Fibroblast of villous mesenchyme (primary cell): ENCODE results near the gene TRIM60. TPM values are rescaled to one million over a fixed set of nuclear protein-coding genes. Genes with fewer than 3 reads are reported as not detected.
A peak's percentile ranks its signal among the peaks of the same experiment; 100 is the strongest.
"Not testable (repeated sequence)": the region's sequence is repeated elsewhere in the genome, so short reads cannot be mapped to it uniquely, and the experiment has no call there.

Experiments used
- DNase-seq: peaks from one replicate; pipeline ENCODE4 v3.0.0-alpha.2; 2010; ENCODE audit warnings: low read depth
- H3K4me3 ChIP-seq: 2 replicates; pipeline ENCODE4 v1.5.1; 2011; ENCODE audit warnings: low read depth, mild to moderate bottlenecking, low read length
- total RNA-seq: library from RNA; depleted of rRNA; stranded (reverse); fragments of >200 nt; gene quantifications from 2 replicates; pipeline ENCODE4 v1.2.3, GENCODE V29; 2012
- TF ChIP-seq, protein P1 (sequence below): IDR thresholded peaks from 2 replicates; pipeline ENCODE4 v1.5.1; 2012; ENCODE audit warnings: low read depth, mild to moderate bottlenecking, low read length; ENCODE audit not compliant: insufficient read depth

TRIM60 gene
- total RNA-seq, 1 donor: under 0.01 TPM

DNA sequence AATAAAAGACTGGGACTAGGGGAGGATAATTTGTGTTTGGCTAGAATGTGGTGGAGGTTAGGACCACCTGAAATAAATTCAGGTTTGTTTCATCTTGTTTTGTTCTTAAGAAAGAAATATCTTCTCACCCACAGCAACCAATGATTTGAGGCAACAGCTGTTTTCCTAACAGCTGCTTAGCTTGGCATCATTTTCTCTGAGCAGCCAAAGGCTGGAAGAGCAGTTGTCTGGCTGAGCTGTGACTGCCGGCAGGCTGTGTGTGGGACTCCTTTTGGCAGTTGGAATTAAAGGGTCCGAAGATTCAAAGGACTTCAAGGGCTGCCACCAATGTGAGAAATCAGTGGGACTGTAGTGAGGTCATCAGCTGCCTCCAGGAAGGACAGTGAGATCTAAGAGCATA is 26.9 kb downstream of the TRIM60 start:
- H3K4me3 ChIP-seq: no peak overlapping the region
- DNase-seq: no peak
- TF ChIP-seq, protein P1, sequence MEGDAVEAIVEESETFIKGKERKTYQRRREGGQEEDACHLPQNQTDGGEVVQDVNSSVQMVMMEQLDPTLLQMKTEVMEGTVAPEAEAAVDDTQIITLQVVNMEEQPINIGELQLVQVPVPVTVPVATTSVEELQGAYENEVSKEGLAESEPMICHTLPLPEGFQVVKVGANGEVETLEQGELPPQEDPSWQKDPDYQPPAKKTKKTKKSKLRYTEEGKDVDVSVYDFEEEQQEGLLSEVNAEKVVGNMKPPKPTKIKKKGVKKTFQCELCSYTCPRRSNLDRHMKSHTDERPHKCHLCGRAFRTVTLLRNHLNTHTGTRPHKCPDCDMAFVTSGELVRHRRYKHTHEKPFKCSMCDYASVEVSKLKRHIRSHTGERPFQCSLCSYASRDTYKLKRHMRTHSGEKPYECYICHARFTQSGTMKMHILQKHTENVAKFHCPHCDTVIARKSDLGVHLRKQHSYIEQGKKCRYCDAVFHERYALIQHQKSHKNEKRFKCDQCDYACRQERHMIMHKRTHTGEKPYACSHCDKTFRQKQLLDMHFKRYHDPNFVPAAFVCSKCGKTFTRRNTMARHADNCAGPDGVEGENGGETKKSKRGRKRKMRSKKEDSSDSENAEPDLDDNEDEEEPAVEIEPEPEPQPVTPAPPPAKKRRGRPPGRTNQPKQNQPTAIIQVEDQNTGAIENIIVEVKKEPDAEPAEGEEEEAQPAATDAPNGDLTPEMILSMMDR: no peak

DNA sequence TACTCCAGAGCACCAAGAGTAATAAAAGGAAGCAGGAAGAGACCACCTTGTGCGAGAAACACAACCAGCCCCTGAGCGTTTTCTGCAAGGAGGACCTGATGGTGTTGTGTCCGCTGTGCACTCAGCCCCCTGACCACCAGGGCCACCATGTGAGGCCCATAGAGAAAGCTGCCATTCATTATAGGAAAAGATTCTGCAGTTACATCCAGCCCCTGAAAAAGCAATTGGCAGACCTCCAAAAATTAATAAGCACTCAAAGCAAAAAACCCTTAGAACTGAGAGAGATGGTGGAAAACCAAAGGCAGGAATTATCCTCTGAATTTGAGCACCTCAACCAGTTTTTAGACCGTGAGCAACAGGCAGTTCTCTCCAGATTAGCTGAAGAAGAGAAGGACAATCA is 27.6 kb downstream of the TRIM60 start:
- DNase-seq: no peak
- TF ChIP-seq, protein P1: no peak
- H3K4me3 ChIP-seq: no peak overlapping the region

DNA sequence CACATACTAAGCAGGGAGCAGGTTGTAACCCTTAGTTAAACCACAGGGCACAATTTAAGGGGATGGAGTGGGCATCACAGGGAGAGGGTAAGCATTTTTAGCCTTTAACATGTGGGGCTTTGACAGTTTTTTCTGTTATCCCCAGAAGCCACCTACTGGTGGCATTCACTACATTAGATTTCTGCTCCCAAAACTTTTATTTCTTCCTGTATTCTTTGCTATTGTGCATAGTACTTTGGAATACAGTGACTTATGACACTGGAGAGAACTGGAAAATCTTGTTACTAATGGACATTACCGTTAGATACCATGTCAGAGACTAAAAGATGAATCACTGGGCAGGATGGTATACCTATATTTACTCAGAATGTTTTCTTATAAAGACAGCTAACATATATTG is 29.1 kb downstream of the TRIM60 start:
- H3K4me3 ChIP-seq: no peak overlapping the region
- DNase-seq: no peak
- TF ChIP-seq, protein P1: peak; percentile 29

DNA sequence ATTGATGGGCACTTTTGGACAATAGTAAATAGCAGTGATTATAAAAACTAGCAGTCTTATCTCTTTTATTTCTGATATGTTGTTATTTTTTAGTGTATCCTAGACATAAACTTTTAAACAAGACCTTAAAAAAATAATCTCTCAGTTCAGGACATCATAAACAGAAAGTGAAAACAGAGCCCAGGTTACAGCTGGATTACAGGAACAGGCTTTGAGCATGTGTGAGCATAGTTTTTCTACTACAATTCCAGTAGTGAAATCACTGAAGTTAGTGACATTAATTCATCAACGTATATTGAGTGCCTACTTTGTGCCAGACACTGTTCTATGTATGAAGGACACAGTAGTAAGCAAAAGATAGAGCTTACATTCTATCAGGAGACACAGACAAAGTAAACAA is 38.8 kb downstream of the TRIM60 start:
- DNase-seq: peak; percentile 2
- H3K4me3 ChIP-seq: no peak overlapping the region
- TF ChIP-seq, protein P1: no peak

DNA sequence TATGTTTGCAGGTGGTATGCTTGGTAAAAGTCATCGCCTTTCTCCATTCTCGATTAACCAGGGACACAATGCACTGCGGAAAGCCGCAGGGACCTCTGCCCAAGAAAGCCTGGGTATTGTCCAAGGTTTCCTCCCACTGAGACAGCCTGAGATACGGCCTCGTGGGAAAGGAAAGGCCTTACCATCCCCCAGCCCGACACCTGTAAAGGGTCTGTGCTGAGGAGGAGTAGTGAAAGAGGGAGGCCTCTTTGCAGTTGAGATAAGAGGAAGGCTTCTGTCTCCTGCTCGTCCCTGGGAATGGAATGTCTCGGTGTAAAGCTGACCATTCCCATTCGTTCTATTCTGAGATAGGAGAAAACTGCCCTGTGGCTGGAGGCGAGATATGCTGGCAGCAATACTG is 41.5 kb downstream of the TRIM60 start:
- not testable (repeated sequence) for DNase-seq, H3K4me3 ChIP-seq

DNA sequence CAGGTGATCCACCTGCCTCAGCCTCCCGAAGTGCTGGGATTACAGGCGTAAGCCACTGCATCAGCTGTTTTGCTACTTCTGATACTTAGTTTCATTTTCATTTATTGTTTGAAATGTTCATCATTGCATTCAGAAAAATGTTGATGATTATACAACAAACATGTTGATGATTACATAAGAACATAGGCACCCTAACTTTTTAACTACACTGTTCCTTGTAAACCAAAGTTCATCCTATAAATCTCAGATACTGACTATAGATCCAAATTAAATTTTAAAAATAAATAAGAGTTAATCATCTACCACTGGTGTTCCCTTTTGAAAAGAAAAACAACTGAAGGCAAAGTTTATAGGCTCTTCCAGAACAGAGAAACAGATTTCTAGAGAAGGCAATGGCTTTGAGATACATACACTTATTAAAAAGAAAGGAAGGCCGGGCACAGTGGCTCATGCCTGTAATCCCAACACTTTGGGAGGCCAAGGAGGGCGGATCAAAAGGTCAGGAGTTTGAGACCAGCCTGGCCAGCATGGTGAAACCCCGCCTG is 45.3 kb downstream of the TRIM60 start:
- TF ChIP-seq, protein P1: no peak
- no peak for DNase-seq
- no peak overlapping the region for H3K4me3 ChIP-seq

DNA sequence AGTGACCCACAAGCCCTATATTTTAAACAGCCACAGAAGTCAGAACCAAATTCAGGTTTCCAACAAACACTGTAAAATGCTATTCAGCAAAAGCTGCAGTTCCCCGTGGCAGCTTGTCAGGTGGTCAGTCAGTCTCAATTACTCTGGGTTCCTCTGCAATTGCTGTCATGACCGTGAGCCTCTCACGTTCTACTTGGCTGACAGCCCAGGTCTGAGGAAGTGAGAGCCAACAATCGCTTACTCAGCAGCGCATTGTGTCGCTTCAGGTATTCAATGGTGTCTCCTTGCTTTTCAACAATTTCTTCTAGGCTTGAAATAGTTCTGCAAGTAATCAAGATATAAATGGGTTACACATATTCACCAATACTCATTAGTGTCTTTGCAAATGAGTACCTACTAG is 47.7 kb downstream of the TRIM60 start:
- H3K4me3 ChIP-seq: no peak overlapping the region
- DNase-seq: no peak
- TF ChIP-seq, protein P1: no peak

DNA sequence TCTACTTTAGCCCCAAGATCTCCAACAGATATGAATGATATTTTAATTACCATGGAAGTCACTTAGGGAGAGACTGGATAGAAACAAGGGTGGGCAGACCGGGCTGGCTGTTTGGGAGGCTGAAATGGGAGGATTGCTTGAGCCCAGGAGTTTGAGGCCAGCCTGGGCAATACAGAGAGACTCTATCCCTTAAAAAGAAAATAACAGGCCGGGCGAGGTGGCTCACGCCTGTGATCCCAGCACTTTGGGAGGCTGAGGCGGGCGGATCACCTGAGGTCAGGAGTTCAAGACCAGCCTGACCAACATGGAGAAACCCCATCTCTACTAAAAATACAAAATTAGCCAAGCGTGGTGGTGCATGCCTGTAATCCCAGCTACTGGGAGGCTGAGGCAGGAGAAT is 53.0 kb downstream of the TRIM60 start:
- DNase-seq, H3K4me3 ChIP-seq: not testable (repeated sequence)
